ENCODE measurements around the gene FLNB. TPM values are rescaled to one million over a fixed set of nuclear protein-coding genes. Genes with fewer than 3 reads are reported as not detected.

Gene FLNB
- total and polyA plus RNA-seq, 2 of the 8 experiments (the other 6 are each of a cell fraction or from before 2014, with no cell fraction given) = 72.3 to 118 TPM

DNA sequence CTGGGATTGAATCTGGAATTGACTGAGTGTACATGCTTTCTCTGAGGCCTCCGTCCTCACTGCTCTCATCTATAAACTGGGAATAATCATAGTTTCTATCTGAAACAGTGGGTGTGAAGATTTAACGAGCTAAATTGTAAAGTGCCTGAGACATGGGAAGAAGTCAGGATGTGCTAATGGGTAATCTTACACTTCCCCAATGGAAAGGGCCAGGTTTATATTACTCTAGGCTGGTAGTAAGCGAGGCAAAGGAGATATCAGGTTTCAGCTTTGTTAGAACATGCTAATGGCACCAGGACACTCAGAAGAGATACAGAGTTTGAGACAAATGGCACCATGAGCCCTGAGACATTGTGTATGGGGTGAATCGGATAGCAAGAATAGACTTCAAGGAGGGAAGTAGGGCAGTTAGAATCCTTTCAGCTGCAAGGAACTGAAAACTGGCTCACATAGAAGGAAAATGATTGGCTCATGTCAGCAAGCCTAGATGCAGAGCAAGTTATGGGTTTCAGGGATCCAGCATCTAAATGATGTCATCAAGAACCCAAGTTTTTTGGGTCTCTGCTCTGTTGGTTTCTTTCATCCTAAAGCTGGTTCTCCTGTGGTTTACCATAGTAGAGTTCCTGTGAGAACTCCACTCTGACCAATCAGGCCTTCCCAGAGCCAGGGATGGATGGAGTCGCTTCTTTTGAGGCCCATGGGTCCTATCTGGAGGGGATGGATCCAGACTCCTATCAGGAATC is 21.8 kb downstream of the FLNB start (continued):
- TF ChIP-seq TAF1 (IDR thresholded peaks at IDR 0.05; ENCODE audit: low read depth, low read length) (no peak), BACH1 (IDR thresholded peaks at IDR 0.05; ENCODE audit: low read length) (no peak), POLR2AphosphoS5 (IDR thresholded peaks at IDR 0.05; ENCODE audit: low read depth, low read length) (no peak), JUN (IDR thresholded peaks at IDR 0.05; ENCODE audit: low read depth, low read length) (no peak), CEBPB (IDR thresholded peaks at IDR 0.05; ENCODE audit: low read depth, low read length) (no peak), RNF2 (IDR thresholded peaks at IDR 0.05; ENCODE audit: borderline replicate concordance, low read depth, low read length, missing control alignments, poor library complexity, severe bottlenecking) (no peak), GABPA (IDR thresholded peaks at IDR 0.05; ENCODE audit: borderline replicate concordance, insufficient read depth, low read length) (no peak)
- TF ChIP-seq, protein P1, sequence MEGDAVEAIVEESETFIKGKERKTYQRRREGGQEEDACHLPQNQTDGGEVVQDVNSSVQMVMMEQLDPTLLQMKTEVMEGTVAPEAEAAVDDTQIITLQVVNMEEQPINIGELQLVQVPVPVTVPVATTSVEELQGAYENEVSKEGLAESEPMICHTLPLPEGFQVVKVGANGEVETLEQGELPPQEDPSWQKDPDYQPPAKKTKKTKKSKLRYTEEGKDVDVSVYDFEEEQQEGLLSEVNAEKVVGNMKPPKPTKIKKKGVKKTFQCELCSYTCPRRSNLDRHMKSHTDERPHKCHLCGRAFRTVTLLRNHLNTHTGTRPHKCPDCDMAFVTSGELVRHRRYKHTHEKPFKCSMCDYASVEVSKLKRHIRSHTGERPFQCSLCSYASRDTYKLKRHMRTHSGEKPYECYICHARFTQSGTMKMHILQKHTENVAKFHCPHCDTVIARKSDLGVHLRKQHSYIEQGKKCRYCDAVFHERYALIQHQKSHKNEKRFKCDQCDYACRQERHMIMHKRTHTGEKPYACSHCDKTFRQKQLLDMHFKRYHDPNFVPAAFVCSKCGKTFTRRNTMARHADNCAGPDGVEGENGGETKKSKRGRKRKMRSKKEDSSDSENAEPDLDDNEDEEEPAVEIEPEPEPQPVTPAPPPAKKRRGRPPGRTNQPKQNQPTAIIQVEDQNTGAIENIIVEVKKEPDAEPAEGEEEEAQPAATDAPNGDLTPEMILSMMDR (IDR thresholded peaks at IDR 0.05; ENCODE audit: control extremely low read depth in 1 of 3, insufficient read depth in 1 of 3, low read depth in 1 of 3, low read length in 3 of 3) = no peak
